K562 (cell line): ENCODE measurements around the gene PKP1. TPM values are rescaled to one million over a fixed set of nuclear protein-coding genes. Genes with fewer than 3 reads are reported as not detected.
A peak's percentile ranks its signal among the peaks of the same experiment; 100 is the strongest.

Experiments
- ATAC-seq: fragments of 200-7000 bp; cut with Tn5 transposase; 3 replicates; pipeline ENCODE4 v1.9.1; 2020; ENCODE audit warnings: moderate library complexity
- BruUV-seq: library from RNA; stranded (reverse); fragments of 400-500 nt; replicated peaks from 2 replicates; lab custom pipeline; 2021; lab: Mats Ljungman, UMichigan
- CTCF ChIA-PET: fragments of 300-600 bp; formaldehyde crosslinking; extraction: SDS; loops from one replicate; lab custom pipeline; 2021; ENCODE audit warnings: low intra/inter-chr PET ratio; lab: Yijun Ruan, JAX
- POLR2A ChIA-PET: fragments of 300-600, 350-650 bp; sonication (Branson Sonifier 250); formaldehyde crosslinking; extraction: SDS; loops from one replicate; lab custom pipeline; 2021; ENCODE audit warnings: antibody characterized with exemption, inconsistent platforms; lab: Yijun Ruan, JAX
- DNase-seq, 4 experiments: peaks; one replicate each; pipeline versions ENCODE4 v3.0.0 to v3.0.0-alpha.2; 2011 to 2018; ENCODE audit warnings: low spot score in 3 of 4, mixed read lengths in 3 of 4; ENCODE audit errors: extremely low read depth in 1 of 4
- FAIRE-seq: peaks from 2 replicates; lab custom pipeline; 2011; peaks lifted over from hg19 to GRCh38; lab: Jason Lieb, UNC
- H2AFZ ChIP-seq: 2 replicates; pipeline ENCODE4 v1.6.0; 2011; ENCODE audit warnings: low read depth, low read length, control low read depth, inconsistent platforms
- H3K27ac ChIP-seq: fragments of 200-600 bp; 3 replicates; pipeline ENCODE4 v1.8.0; 2011; ENCODE audit warnings: low read depth, mild to moderate bottlenecking, control low read depth, inconsistent platforms, low read length, moderate library complexity, mixed read lengths; ENCODE audit errors: extremely low read depth
- H3K27me3 ChIP-seq, 2 experiments: fragments of 300-600 bp in 1 of 2; 2 replicates in 1 of 2; 3 replicates in 1 of 2; pipeline versions ENCODE4 v1.6.0 to v1.8.0; 2011; ENCODE audit warnings: inconsistent platforms in 2 of 2, low read length in 2 of 2, mild to moderate bottlenecking in 1 of 2, mixed read lengths in 1 of 2, moderate library complexity in 1 of 2; ENCODE audit not compliant: control insufficient read depth in 2 of 2, insufficient read depth in 2 of 2
- H3K36me3 ChIP-seq: fragments of 300-600 bp; 3 replicates; pipeline ENCODE4 v1.8.0; 2011; ENCODE audit warnings: mild to moderate bottlenecking, low read length, inconsistent platforms; ENCODE audit not compliant: control insufficient read depth, insufficient read depth
- H3K4me1 ChIP-seq, 2 experiments: fragments of 200-600 bp in 1 of 2; replicated peaks in 1 of 2; 2 replicates in 1 of 2; 3 replicates in 1 of 2; pipeline versions ENCODE4 v1.5.1 to v1.8.0; 2011; ENCODE audit warnings: inconsistent platforms in 2 of 2, low read length in 2 of 2, mild to moderate bottlenecking in 1 of 2, mixed read lengths in 1 of 2, moderate library complexity in 1 of 2; ENCODE audit not compliant: control insufficient read depth in 2 of 2, insufficient read depth in 2 of 2
- H3K4me2 ChIP-seq: 2 replicates; pipeline ENCODE4 v1.6.1; 2011; ENCODE audit warnings: low read length, control low read depth, inconsistent platforms, mixed read lengths; ENCODE audit not compliant: insufficient read depth
- H3K4me3 ChIP-seq: fragments of 200-600 bp; sonication (generic), shearing (Covaris generic); 2 replicates; pipeline ENCODE4 v1.5.1; 2016; ENCODE audit warnings: control low read depth, inconsistent platforms
- H3K79me2 ChIP-seq: fragments of 200-600 bp; 3 replicates; pipeline ENCODE4 v1.8.0; 2011; ENCODE audit warnings: low read length, inconsistent platforms; ENCODE audit not compliant: control insufficient read depth, insufficient read depth
- H3K9ac ChIP-seq, 2 experiments: 2 replicates each; pipeline versions ENCODE4 v1.6.0 to v1.6.1; 2011; ENCODE audit warnings: low read depth in 2 of 2, low read length in 2 of 2, control low read depth in 1 of 2, inconsistent platforms in 1 of 2, mild to moderate bottlenecking in 1 of 2, mixed read lengths in 1 of 2; ENCODE audit not compliant: insufficient read depth in 1 of 2
- H3K9me1 ChIP-seq: one replicate; pipeline ENCODE4 v1.6.0; 2011; ENCODE audit warnings: inconsistent platforms, mild to moderate bottlenecking, low read length, moderate library complexity; ENCODE audit not compliant: control insufficient read depth, insufficient read depth
- H3K9me3 ChIP-seq: replicated peaks from 2 replicates; pipeline ENCODE4 v1.5.1; 2011; ENCODE audit warnings: low read depth, low read length, inconsistent platforms; ENCODE audit not compliant: control insufficient read depth, insufficient read depth
- H4K20me1 ChIP-seq: replicated peaks from 2 replicates; pipeline ENCODE4 v1.6.1; 2011; ENCODE audit warnings: low read length, inconsistent platforms, mixed read lengths; ENCODE audit not compliant: control insufficient read depth, insufficient read depth
- ATF1 ChIP-seq, 2 experiments: fragments of 450-650 bp in 1 of 2; IDR thresholded peaks; 2 replicates each; pipeline ENCODE4 v1.6.1; 2016; ENCODE audit warnings: missing compliant biosample characterization in 1 of 2, missing genetic modification characterization in 1 of 2
- CHCHD3 ChIP-seq: fragments of 250-450 bp; sonication (Bioruptor Pico); IDR thresholded peaks from 2 replicates; pipeline ENCODE4 v2.1.2; 2022; ENCODE audit warnings: mild to moderate bottlenecking
- HNRNPH1 ChIP-seq: fragments of 200-400 bp; formaldehyde crosslinking; optimal IDR thresholded peaks from 2 replicates; pipeline ENCODE3; 2017; ENCODE audit warnings: low read depth, mild to moderate bottlenecking, low read length, moderate library complexity
- MCM3 ChIP-seq: fragments of 450-650 bp; IDR thresholded peaks from 2 replicates; pipeline ENCODE4 v1.6.1; 2016
- MTF1 ChIP-seq: fragments of 250-450 bp; sonication (Bioruptor Pico); IDR thresholded peaks from 2 replicates; pipeline ENCODE4 v1.9.0; 2021; ENCODE audit warnings: moderate library complexity, mild to moderate bottlenecking, inconsistent platforms, borderline replicate concordance
- PHB ChIP-seq: fragments of 250-450 bp; sonication (Bioruptor Pico); IDR thresholded peaks from 2 replicates; pipeline ENCODE4 v1.5.0; 2021
- PHTF2 ChIP-seq: fragments of 250-450 bp; sonication (Bioruptor Pico); IDR thresholded peaks from 2 replicates; pipeline ENCODE4 v1.5.0; 2021; ENCODE audit warnings: mild to moderate bottlenecking
- RAD51 ChIP-seq: fragments of 450-650 bp; IDR thresholded peaks from 2 replicates; pipeline ENCODE4 v1.7.1; 2016; ENCODE audit warnings: low read depth, mild to moderate bottlenecking, borderline replicate concordance
- WGBS: fragments of 100-300 bp; shearing (Covaris generic); methylation state at CpG from one replicate; pipeline ENCODE4 v1.1.6; 2016; ENCODE audit warnings: low coverage, mixed read lengths; ENCODE audit not compliant: insufficient coverage; ENCODE audit errors: missing lambda C conversion rate; 5-methylcytosine and 5-hydroxymethylcytosine counted together
- in situ Hi-C: fragments of 300-500 bp; cut with MboI; formaldehyde crosslinking; loops from 4 replicates; pipeline ENCODE4 v1.15.0; 2018; ENCODE audit warnings: inconsistent platforms, mixed read lengths
- intact Hi-C: fragments of 100-400 bp; cut with micrococcal nuclease; formaldehyde crosslinking; loops from 2 replicates; pipeline ENCODE4 v1.14.2; 2022
- polyA plus RNA-seq, 8 experiments: library from polyadenylated mRNA; depleted of rRNA in 4 of 8; stranded (reverse) in 5 of 8; unstranded in 3 of 8; fragments of >200 nt; fragmentation: Nextera tagmentation in 2 of 8; fragmentation: Illumina TruSeq in 1 of 8; extraction: Ambion mirVana in 2 of 8; extraction: Trizol in 1 of 8; gene quantifications; 2 replicates each; pipeline versions ENCODE4 v1.2.1 to v1.2.3, GENCODE V29; 2011 to 2014; ENCODE audit warnings: inconsistent platforms in 1 of 8, missing spikeins in 1 of 8
- total RNA-seq, 7 experiments: library from RNA; depleted of rRNA in 6 of 7; stranded (reverse); fragments of >200 nt in 6 of 7; fragmentation: Illumina TruSeq in 2 of 7; extraction: Trizol in 2 of 7; gene quantifications; 2 replicates each; pipeline versions ENCODE4 v1.2.1 to v1.2.3, GENCODE V29; 2011 to 2021; ENCODE audit warnings: low replicate concordance in 1 of 7
- TF ChIP-seq, protein P1 (sequence below), 2 experiments: fragments of 200-800 bp in 1 of 2; sonication (Bioruptor generic) in 1 of 2; sonication (generic) in 1 of 2; formaldehyde crosslinking in 1 of 2; IDR thresholded peaks in 1 of 2; conservative IDR thresholded peaks in 1 of 2; 2 replicates each; pipeline versions ENCODE4 v1.5.0 to v1.6.1; 2016 to 2020; ENCODE audit warnings: missing compliant biosample characterization in 1 of 2, missing genetic modification characterization in 1 of 2, missing genetic modification reagents in 1 of 2
- TF ChIP-seq, protein P2 (sequence below): IDR thresholded peaks from 2 replicates; pipeline ENCODE4 v1.6.1; 2014; ENCODE audit warnings: antibody characterized with exemption
- TF ChIP-seq, protein P3 (sequence below): IDR thresholded peaks from 3 replicates; pipeline ENCODE4 v1.6.1; 2011; ENCODE audit warnings: borderline replicate concordance, mild to moderate bottlenecking, moderate library complexity; ENCODE audit not compliant: insufficient read length; ENCODE audit errors: extremely low read depth
- TF ChIP-seq, protein P4 (sequence below): fragments of 450-650 bp; IDR thresholded peaks from 2 replicates; pipeline ENCODE4 v1.6.1; 2016; ENCODE audit warnings: low read depth, mild to moderate bottlenecking, moderate library complexity

PKP1 gene
- total and polyA plus RNA-seq, 9 of the 15 experiments (the other 6 are each of a cell fraction or from before 2014, with no cell fraction given): not detected

DNA sequence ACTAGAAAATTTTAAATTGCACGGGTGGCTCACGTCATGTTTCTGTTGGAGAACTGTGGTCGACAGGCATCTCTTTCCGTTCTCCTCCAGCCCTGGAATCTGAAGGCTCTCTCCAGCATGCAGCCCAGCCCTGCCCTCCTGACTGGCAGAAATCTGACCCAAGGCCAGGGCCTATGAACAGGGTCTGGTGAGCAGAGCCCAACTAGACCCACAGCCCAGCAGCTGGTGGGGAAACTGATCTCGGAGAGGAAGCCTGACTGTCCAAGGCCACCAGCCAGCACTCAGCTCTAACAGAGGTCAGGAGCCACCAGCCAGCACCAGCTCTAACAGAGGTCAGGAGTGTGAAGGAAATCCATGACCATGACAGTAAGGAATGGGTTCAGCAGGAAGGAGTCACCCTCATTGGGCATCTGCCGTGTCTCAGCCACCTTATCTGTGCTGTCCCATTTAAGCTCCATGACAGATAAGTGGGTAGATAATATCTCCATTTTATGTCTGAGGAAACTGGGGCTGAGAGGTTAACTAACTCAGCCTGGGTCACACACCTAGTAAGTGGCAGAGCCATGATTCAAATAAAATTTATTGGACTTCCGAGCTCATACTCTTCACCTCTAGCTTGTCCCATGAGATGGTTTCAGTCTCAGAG, 20.2 kb upstream of the PKP1 start:
- DNase-seq (no peak), ATAC-seq (no peak), FAIRE-seq (no peak)
- Histone ChIP-seq H3K9ac (peak overlapping the region in 1 of 2 experiments; percentile 10; a peak in 1 of 4 replicates), H3K9me3 (no peaks in the 10 kb centered on the region), H3K9me1 (peaks cover 9% of the 10 kb centered on the region), H3K27ac (no peak overlapping the region), H4K20me1 (no peaks in the 10 kb centered on the region), H3K36me3 (no peaks in the 10 kb centered on the region), H2AFZ (no peak overlapping the region), H3K4me2 (no peak overlapping the region), H3K79me2 (no peaks in the 10 kb centered on the region), H3K27me3 (peaks cover 11 to 54% of the 10 kb centered on the region in 2 experiments; a peak in 4 of 5 replicates), H3K4me1 (peaks cover 0 to 11% of the 10 kb centered on the region in 2 experiments; a peak in 2 of 5 replicates), H3K4me3 (no peak overlapping the region)
- CTCF ChIA-PET: interaction anchor here (0.5 kb wide), 1 partner anchor 215 kb away, joined by 3 read pairs; no protein-coding TSS in a partner anchor
- POLR2A ChIA-PET: interaction anchor here (0.7 to 1.4 kb wide), 6 partner anchors 11 to 158 kb away, joined by 3 read pairs; no protein-coding TSS in a partner anchor
- no TSS peak for BruUV-seq
- in situ Hi-C loops: no loop called here
- WGBS: under 1% methylated on average over 7 of the region's 7 CpGs
- intact Hi-C loops: no loop called here
- TF ChIP-seq RAD51: no peak
- no peak for TF ChIP-seq PHTF2 (CRISPR knock-in tag)
- TF ChIP-seq CHCHD3 (CRISPR knock-in tag): no peak
- no peak for TF ChIP-seq MCM3
- no peak for TF ChIP-seq ATF1 (CRISPR knock-in tag; IDR thresholded peaks at IDR 0.05)
- no peak for TF ChIP-seq ATF1 (tag; IDR thresholded peaks at IDR 0.05)
- TF ChIP-seq MTF1 (CRISPR knock-in tag): no peak
- TF ChIP-seq, protein P1, sequence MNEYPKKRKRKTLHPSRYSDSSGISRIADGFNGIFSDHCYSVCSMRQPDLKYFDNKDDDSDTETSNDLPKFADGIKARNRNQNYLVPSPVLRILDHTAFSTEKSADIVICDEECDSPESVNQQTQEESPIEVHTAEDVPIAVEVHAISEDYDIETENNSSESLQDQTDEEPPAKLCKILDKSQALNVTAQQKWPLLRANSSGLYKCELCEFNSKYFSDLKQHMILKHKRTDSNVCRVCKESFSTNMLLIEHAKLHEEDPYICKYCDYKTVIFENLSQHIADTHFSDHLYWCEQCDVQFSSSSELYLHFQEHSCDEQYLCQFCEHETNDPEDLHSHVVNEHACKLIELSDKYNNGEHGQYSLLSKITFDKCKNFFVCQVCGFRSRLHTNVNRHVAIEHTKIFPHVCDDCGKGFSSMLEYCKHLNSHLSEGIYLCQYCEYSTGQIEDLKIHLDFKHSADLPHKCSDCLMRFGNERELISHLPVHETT (CRISPR knock-in tag; conservative IDR thresholded peaks at IDR 0.05 in 1 of 2, IDR thresholded peaks at IDR 0.05 in 1 of 2): no peak
- TF ChIP-seq PHB (CRISPR knock-in tag): no peak
- TF ChIP-seq HNRNPH1: no peak
- TF ChIP-seq, protein P2, sequence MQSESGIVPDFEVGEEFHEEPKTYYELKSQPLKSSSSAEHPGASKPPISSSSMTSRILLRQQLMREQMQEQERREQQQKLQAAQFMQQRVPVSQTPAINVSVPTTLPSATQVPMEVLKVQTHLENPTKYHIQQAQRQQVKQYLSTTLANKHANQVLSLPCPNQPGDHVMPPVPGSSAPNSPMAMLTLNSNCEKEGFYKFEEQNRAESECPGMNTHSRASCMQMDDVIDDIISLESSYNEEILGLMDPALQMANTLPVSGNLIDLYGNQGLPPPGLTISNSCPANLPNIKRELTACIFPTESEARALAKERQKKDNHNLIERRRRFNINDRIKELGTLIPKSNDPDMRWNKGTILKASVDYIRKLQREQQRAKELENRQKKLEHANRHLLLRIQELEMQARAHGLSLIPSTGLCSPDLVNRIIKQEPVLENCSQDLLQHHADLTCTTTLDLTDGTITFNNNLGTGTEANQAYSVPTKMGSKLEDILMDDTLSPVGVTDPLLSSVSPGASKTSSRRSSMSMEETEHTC: no peak
- TF ChIP-seq, protein P3, sequence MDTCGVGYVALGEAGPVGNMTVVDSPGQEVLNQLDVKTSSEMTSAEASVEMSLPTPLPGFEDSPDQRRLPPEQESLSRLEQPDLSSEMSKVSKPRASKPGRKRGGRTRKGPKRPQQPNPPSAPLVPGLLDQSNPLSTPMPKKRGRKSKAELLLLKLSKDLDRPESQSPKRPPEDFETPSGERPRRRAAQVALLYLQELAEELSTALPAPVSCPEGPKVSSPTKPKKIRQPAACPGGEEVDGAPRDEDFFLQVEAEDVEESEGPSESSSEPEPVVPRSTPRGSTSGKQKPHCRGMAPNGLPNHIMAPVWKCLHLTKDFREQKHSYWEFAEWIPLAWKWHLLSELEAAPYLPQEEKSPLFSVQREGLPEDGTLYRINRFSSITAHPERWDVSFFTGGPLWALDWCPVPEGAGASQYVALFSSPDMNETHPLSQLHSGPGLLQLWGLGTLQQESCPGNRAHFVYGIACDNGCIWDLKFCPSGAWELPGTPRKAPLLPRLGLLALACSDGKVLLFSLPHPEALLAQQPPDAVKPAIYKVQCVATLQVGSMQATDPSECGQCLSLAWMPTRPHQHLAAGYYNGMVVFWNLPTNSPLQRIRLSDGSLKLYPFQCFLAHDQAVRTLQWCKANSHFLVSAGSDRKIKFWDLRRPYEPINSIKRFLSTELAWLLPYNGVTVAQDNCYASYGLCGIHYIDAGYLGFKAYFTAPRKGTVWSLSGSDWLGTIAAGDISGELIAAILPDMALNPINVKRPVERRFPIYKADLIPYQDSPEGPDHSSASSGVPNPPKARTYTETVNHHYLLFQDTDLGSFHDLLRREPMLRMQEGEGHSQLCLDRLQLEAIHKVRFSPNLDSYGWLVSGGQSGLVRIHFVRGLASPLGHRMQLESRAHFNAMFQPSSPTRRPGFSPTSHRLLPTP: no peak
- TF ChIP-seq, protein P4, sequence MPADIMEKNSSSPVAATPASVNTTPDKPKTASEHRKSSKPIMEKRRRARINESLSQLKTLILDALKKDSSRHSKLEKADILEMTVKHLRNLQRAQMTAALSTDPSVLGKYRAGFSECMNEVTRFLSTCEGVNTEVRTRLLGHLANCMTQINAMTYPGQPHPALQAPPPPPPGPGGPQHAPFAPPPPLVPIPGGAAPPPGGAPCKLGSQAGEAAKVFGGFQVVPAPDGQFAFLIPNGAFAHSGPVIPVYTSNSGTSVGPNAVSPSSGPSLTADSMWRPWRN: no peak
